GM12872 (cell line): ENCODE results near the gene CDCA5.

ENCODE experiments used
- TF ChIP-seq, protein P1 (sequence below): IDR thresholded peaks from 3 replicates; pipeline ENCODE4 v1.5.1; 2011; ENCODE audit warnings: low read depth, mild to moderate bottlenecking, low read length, moderate library complexity; ENCODE audit not compliant: insufficient read depth

Gene CDCA5

DNA sequence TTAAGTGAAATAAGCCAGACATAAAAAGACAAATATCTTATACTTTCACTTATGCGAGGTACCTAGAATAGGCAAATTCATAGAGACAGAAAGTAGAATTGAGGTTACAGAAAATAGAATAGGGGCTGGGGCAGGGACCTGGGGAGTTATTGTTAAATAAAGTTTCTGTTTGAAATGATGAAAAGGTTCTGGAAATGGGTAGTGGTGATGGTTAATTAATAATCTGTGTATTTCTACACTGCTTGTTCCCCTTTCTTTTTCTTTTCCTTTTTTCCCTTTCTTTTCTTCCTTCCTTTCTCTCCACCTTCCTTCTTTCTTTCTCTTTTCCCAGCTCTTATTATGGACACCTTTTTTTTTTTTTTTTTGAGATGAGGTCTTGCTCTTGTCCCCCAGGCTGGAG lies 28.3 kb downstream of the CDCA5 start:
- TF ChIP-seq, protein P1, sequence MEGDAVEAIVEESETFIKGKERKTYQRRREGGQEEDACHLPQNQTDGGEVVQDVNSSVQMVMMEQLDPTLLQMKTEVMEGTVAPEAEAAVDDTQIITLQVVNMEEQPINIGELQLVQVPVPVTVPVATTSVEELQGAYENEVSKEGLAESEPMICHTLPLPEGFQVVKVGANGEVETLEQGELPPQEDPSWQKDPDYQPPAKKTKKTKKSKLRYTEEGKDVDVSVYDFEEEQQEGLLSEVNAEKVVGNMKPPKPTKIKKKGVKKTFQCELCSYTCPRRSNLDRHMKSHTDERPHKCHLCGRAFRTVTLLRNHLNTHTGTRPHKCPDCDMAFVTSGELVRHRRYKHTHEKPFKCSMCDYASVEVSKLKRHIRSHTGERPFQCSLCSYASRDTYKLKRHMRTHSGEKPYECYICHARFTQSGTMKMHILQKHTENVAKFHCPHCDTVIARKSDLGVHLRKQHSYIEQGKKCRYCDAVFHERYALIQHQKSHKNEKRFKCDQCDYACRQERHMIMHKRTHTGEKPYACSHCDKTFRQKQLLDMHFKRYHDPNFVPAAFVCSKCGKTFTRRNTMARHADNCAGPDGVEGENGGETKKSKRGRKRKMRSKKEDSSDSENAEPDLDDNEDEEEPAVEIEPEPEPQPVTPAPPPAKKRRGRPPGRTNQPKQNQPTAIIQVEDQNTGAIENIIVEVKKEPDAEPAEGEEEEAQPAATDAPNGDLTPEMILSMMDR, result no peak

DNA sequence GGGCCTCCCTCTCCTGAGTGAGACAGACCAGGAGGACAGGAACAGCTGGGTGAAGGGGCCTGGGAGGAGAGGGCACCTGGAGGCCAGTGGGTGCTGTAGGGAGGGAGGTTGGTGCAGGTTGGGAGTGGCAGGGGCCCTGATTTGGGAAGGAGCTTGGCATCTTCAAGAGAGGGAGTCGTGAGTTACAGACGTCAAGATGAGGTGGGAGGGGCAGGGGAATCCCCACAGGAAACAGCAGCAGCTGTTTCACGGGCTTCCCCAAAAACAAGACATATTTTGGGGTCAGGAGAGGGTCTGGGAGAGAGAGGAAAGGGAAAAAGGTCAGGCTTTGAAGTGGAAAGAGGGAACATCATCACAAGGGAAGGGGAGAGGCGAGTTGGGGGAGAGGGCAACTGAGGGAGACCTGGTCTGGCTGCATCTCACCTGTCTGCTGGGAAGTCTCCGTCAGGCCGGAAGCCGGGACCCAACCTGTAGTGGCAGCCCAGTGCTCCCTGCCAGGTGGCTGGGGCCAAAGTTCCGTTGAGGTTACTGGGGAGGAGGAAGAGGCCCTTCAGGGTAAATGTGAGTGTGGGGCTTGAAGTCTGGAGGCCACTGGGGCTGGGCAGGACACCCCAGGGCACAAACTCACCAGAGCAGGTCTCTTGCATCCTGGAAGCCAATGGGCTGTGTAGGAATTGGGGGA lies 29.9 kb downstream of the CDCA5 start:
- TF ChIP-seq, protein P1, result no peak

DNA sequence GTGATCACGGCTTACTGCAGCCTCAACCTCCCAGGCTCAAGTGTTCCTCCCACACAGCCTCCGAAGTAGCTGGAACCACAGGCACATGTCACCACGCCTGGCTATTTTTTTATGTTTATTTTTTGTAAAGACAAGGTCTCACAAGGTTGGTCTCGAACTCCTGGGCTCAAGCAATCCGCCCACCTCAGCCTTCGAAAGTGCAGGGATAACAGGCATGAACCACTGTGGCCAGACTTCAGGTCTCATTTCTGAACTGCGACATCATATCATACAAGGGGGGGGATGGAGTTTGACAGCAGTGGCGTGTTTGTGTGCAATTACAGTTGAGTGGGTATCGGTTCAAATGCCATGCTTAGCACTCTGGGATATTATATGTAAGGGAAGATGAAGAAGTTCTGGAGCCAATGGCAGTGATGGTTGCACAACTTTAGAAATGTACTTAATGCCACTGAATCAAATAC lies 32.4 kb downstream of the CDCA5 start:
- TF ChIP-seq, protein P1, result no peak

DNA sequence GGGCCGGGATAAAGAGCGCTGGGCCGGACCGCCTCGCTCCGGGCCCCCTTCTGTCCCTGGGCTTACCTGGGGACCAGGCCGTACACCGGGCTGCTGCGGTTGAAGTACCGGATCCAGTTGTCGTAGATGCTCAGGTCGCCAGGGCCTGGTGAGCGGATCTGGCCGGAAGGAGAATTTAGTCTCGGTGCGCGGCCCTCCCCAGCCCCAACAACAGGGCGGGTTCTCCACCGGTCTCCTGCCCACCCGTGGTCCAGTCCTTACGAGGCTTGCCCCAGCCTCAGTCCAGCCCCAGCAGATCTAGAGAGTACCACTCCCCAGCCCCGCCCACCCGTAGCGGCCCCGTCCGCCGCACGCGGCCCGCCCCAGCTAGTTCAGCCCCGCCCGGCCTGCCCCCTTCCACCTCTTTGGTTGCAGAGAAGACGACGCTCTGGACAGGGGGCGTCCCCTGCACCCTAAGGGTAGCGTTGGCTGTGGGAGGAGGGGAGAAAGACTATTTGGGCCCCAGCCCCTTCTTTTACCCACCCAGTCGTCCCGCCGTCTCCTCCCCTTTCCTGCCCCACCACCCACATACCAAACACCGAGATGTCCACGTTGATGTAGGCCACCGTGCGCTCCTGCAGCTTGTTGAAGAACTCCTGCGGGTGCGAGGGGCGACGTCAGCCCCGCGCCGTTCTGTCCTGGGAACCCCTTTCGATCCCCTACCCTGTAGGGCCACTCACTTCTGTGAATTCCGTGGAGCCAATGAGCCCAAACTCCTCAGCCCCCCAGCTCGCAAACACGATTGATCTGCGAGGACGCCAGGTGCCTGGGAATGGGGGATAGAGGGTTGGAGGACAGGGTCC lies 36.0 kb downstream of the CDCA5 start:
- TF ChIP-seq, protein P1, result no peak

DNA sequence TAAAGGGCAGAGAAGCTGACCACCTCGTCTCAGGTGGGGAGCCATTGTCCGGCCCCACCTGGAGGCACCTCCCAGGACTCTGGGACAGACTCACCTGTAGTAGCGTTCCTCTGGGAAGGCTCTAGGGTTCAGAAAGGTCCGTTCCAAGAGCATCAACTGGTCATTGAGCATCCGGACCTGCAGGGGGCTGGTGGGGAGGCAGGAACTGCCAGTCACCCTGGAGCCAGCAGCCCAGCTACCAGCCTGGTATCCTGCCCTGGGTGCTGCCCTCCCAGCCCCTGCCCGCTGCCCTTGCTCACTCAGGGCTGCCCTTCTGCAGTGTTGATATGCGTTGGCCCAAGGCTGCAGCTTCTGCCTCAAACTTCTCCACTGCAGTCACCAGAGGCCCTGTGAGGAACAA lies 38.1 kb downstream of the CDCA5 start:
- TF ChIP-seq, protein P1, result no peak

DNA sequence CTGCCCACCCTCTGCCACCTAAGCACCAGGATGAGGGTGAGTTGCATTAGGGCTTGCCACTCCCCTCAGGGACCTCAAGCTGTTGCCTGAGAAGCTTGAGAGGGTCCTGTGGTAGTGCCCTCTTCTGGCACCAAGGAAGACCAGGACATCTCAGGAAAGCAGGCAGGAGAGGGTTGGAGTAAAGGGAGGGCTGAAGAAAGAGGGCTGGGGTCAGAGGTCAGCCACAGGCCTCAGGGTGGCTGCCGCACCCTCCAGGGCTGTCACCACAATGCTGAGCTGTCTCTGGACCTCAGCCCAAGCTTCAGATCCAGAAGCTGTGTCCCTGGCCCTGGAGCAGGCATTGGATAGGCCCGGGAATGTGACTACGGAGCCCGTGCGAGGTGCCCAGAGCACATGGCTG lies 38.8 kb downstream of the CDCA5 start:
- TF ChIP-seq, protein P1, result no peak

DNA sequence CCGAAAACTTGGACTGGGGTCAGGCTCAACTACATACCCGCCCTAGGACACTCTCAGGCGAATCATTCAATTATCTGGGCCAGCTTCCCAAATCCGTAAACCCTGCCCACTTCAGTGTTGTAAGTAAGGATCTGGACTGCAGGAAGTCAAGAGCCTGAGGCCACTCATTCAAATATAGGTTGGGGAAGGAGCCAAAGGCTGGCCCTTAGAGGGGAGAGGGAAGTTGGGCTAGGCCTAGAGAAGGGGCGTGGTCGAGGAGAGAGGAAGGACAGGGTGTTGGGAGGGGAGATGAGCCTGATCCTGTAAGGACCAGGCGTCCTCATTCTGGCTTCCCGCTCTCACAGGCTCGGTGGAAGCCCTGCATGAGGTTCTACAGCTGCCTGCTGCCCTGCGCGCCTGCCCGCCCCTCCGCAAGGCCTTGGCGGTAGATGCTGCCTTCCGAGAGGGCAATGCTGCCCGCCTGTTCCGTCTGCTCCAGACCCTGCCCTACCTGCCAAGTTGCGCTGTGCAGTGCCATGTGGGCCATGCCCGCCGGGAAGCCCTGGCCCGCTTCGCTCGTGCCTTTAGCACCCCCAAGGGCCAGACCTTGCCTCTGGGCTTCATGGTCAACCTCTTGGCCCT lies 39.8 kb downstream of the CDCA5 start:
- TF ChIP-seq, protein P1, result no peak
